RWPE1 (cell line): ENCODE measurements around the gene STX7.
"Not testable (repeated sequence)": the region's sequence is repeated elsewhere in the genome, so short reads cannot be mapped to it uniquely, and the experiment has no call there.

Experiments used
- CTCF ChIA-PET: fragments of 350-600 bp; sonication (Branson Sonifier 250); formaldehyde crosslinking; extraction: SDS; loops from one replicate; lab custom pipeline; 2021; lab: Yijun Ruan, JAX
- POLR2A ChIA-PET: fragments of 400-600 bp; formaldehyde crosslinking; extraction: SDS; loops from one replicate; lab custom pipeline; 2020; ENCODE audit warnings: antibody characterized with exemption; ENCODE audit not compliant: low non-redundant PET; lab: Yijun Ruan, JAX
- DNase-seq: peaks from one replicate; pipeline ENCODE4 v3.0.0; 2012; ENCODE audit warnings: low spot score
- H3K27ac ChIP-seq: fragments of 450-650 bp; 2 replicates; pipeline ENCODE4 v1.5.1; 2017
- CTCF ChIP-seq: fragments of 450-650 bp; conservative IDR thresholded peaks from 2 replicates; pipeline ENCODE4 v1.5.1; 2017; ENCODE audit warnings: low read depth, mild to moderate bottlenecking

Gene STX7

GRCh38 chr6:132537977-132538376 lies 25.1 kb upstream of the STX7 start, which contains the start of gene TAAR9:
TSS of gene TAAR9 (plus strand) at chr6:132538277. CDS start at chr6:132538290, 13 bp downstream.
- CTCF ChIA-PET = no interaction called here
- POLR2A ChIA-PET = no interaction called here
- no peak within 1 kb of the TSS for H3K27ac ChIP-seq
- no peak for TF ChIP-seq CTCF
- DNase-seq = no peak

GRCh38 chr6:132537145-132537544 lies 24.2 kb upstream of the STX7 start:
- TF ChIP-seq CTCF = no peak
- ChIA-PET CTCF (no interaction called here), POLR2A (no interaction called here)
- DNase-seq = no peak
- no peak overlapping the region for H3K27ac ChIP-seq

GRCh38 chr6:132534546-132534945 lies 21.6 kb upstream of the STX7 start:
- DNase-seq, POLR2A ChIA-PET, H3K27ac ChIP-seq, CTCF ChIA-PET: not testable (repeated sequence)

- TF ChIP-seq CTCF = peak; percentile 80
- H3K27ac ChIP-seq = no peak overlapping the region
- ChIA-PET POLR2A (no interaction called here), CTCF (interaction anchor here (0.5 to 1.2 kb wide), 18 partner anchors 10 to 1259 kb away, joined by 3 to 6 read pairs (median 3); no protein-coding TSS in a partner anchor)
- DNase-seq = peak; percentile 25
Observed at GRCh38 chr6:132530293-132530974, 17.5 kb upstream of the STX7 start.

- peak; percentile 34 for DNase-seq
- no peak overlapping the region for H3K27ac ChIP-seq
- POLR2A ChIA-PET = no interaction called here
- CTCF ChIA-PET = no interaction called here
- TF ChIP-seq CTCF = no peak
Observed at GRCh38 chr6:132527791-132528190, 14.9 kb upstream of the STX7 start.

- TF ChIP-seq CTCF = no peak
- no peak for DNase-seq
- H3K27ac ChIP-seq = no peak overlapping the region
- POLR2A ChIA-PET = no interaction called here
- CTCF ChIA-PET = no interaction called here
Observed at GRCh38 chr6:132526461-132526860, 13.5 kb upstream of the STX7 start.

- TF ChIP-seq CTCF = no peak
- H3K27ac ChIP-seq = no peak overlapping the region
- no peak for DNase-seq
- CTCF ChIA-PET = interaction anchor here (0.7 kb wide), 1 partner anchor 195 kb away, joined by 3 read pairs; no protein-coding TSS in a partner anchor
- POLR2A ChIA-PET = no interaction called here
Observed at GRCh38 chr6:132525866-132526265, 12.9 kb upstream of the STX7 start.
